Nephron progenitor cell (in vitro differentiated cells): Measurements from ENCODE around the gene TSPEAR.
"Not testable (repeated sequence)": the region's sequence is repeated elsewhere in the genome, so short reads cannot be mapped to it uniquely, and the experiment has no call there.

Experiments used
- DNase-seq: peaks from one replicate; pipeline ENCODE4 v3.0.0; 2021
- H3K27ac Mint-ChIP-seq: 2 replicates; pipeline ENCODE4 v1.8.0; 2021; ENCODE audit warnings: mild to moderate bottlenecking, moderate library complexity, mixed read lengths
- H3K27me3 Mint-ChIP-seq: 2 replicates; pipeline ENCODE4 v1.8.0; 2021; ENCODE audit warnings: mild to moderate bottlenecking, low read depth, mixed read lengths; ENCODE audit not compliant: poor library complexity
- H3K36me3 Mint-ChIP-seq: 2 replicates; pipeline ENCODE4 v1.8.0; 2021; ENCODE audit warnings: low read depth, mixed read lengths
- H3K4me1 Mint-ChIP-seq: 2 replicates; pipeline ENCODE4 v1.8.0; 2021; ENCODE audit warnings: mixed read lengths
- H3K4me3 Mint-ChIP-seq: 2 replicates; pipeline ENCODE4 v1.8.0; 2021; ENCODE audit warnings: mild to moderate bottlenecking, moderate library complexity, mixed read lengths
- H3K9me3 Mint-ChIP-seq: 2 replicates; pipeline ENCODE4 v1.8.0; 2021; ENCODE audit warnings: mild to moderate bottlenecking, moderate library complexity, mixed read lengths
- TF ChIP-seq, protein P1 (sequence below): fragments of 200-600 bp; sonication (generic); IDR thresholded peaks from 2 replicates; pipeline ENCODE4 v1.5.0; 2021; ENCODE audit warnings: antibody characterized with exemption

The TSPEAR gene

DNA sequence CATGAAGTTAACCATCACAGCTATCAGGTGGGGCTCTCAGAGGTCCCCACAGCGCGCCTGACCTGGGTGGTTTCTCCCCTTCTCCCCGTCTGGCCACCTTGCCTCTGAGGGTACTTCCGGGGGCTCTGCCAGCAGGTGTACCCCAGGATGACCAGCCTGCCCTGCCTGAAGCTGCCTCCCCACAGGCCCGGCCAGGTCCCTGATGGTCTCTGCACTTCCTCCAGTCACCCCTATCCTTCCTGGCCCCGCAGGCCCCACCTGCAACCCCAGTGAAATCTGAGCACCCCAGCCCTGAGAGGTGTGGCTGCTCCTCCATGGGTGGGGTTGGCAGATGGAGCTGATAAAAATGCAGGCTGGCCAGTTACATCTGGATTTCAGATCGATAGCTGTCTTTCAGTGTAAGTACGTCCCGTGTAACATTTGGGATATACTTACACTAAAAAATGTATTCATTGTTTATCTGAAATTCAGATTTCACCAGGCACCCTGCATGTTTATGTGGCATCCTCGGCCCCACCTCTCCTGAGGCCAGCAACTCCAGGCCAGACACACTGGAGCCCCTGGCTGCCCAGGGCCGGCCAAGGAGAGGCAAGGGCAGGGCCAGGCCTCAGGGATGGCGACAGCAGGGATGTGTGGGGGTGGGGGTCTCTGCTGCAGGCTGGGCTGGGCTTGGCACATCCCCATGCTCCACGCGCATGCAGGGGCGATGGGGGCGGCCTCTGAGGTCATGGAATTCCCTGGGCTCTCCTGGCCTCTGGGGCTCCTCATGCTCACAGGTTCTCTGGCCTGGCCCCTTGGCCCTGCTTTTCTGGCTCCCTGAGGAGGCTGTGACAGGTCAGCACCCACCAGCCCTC is 230.9 kb downstream of the TSPEAR start:
- Mint-ChIP-seq H3K36me3 (peaks cover 6% of the 10 kb centered on the region), H3K4me3 (no peak overlapping the region), H3K4me1 (peaks cover 23% of the 10 kb centered on the region), H3K9me3 (peaks cover 14% of the 10 kb centered on the region), H3K27me3 (peaks cover under 1% of the 10 kb centered on the region), H3K27ac (no peak overlapping the region)
- DNase-seq: no peak
- TF ChIP-seq, protein P1, sequence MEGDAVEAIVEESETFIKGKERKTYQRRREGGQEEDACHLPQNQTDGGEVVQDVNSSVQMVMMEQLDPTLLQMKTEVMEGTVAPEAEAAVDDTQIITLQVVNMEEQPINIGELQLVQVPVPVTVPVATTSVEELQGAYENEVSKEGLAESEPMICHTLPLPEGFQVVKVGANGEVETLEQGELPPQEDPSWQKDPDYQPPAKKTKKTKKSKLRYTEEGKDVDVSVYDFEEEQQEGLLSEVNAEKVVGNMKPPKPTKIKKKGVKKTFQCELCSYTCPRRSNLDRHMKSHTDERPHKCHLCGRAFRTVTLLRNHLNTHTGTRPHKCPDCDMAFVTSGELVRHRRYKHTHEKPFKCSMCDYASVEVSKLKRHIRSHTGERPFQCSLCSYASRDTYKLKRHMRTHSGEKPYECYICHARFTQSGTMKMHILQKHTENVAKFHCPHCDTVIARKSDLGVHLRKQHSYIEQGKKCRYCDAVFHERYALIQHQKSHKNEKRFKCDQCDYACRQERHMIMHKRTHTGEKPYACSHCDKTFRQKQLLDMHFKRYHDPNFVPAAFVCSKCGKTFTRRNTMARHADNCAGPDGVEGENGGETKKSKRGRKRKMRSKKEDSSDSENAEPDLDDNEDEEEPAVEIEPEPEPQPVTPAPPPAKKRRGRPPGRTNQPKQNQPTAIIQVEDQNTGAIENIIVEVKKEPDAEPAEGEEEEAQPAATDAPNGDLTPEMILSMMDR: no peak

DNA sequence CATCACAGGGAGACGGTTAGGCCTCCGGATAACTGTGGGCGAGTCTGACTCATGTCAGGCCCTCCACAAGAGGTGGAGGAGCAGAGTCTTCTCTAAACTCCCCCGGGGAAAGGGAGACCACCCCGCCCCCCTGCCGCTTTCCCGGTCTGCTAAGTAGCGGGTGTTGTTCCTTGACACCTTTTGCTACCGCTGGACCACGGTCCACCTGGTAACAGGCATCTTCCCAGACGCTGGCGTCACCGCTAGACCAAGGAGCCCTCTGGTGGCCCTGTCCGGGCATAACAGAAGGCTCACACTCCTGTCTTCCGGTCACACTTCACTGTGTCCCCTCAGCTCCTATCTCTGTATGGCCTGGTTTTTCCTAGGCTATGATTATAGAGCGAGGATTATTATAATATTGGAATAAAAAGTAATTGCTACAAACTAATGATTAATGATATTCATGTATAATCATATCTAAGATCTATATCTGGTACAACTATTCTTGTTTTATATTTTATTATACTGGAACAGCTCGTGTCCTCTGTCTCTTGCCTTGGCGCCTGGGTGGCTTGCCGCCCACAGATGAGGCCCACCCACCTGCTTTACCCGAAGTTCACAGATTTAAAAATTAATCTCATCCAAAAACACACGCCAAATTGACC is 231.7 kb downstream of the TSPEAR start:
- H3K4me3 Mint-ChIP-seq, H3K27me3 Mint-ChIP-seq, H3K36me3 Mint-ChIP-seq, H3K27ac Mint-ChIP-seq: not testable (repeated sequence)
- H3K4me1 Mint-ChIP-seq: peaks cover 18% of the 10 kb centered on the region
- DNase-seq: peak; percentile 53
- peaks cover 14% of the 10 kb centered on the region for H3K9me3 Mint-ChIP-seq
- TF ChIP-seq, protein P1: peak; percentile 63

- DNase-seq: no peak
- Mint-ChIP-seq H3K27ac (no peak overlapping the region), H3K4me3 (no peak overlapping the region), H3K9me3 (peaks cover 14% of the 10 kb centered on the region), H3K27me3 (no peaks in the 10 kb centered on the region), H3K36me3 (peaks cover 6% of the 10 kb centered on the region), H3K4me1 (peaks cover 10% of the 10 kb centered on the region)
- TF ChIP-seq, protein P1: no peak
Observed at GRCh38 chr21:44478801-44479167, 232.6 kb downstream of the TSPEAR start.

- Mint-ChIP-seq H3K36me3 (peaks cover 6% of the 10 kb centered on the region), H3K4me1 (peaks cover 9% of the 10 kb centered on the region), H3K27ac (no peak overlapping the region), H3K9me3 (peaks cover 14% of the 10 kb centered on the region), H3K4me3 (no peak overlapping the region), H3K27me3 (no peaks in the 10 kb centered on the region)
- TF ChIP-seq, protein P1: no peak
- DNase-seq: no peak
Observed at GRCh38 chr21:44478124-44478800, 233.1 kb downstream of the TSPEAR start.

- no peaks in the 10 kb centered on the region for H3K27me3 Mint-ChIP-seq
- H3K4me3 Mint-ChIP-seq: no peak overlapping the region
- H3K27ac Mint-ChIP-seq: no peak overlapping the region
- DNase-seq: no peak
- TF ChIP-seq, protein P1: no peak
- peaks cover 14% of the 10 kb centered on the region for H3K9me3 Mint-ChIP-seq
- peaks cover 8% of the 10 kb centered on the region for H3K4me1 Mint-ChIP-seq
- peaks cover 6% of the 10 kb centered on the region for H3K36me3 Mint-ChIP-seq
Observed at GRCh38 chr21:44477712-44478111, 233.7 kb downstream of the TSPEAR start.
